ENCODE results near the gene FGF2. TPM values are rescaled to one million over a fixed set of nuclear protein-coding genes. Genes with fewer than 3 reads are reported as not detected.

The FGF2 gene
- total RNA-seq, 1 experiment from 2014 or later: 134 TPM

GRCh38 chr4:122909683-122910082 lies 83.1 kb downstream of the FGF2 start:
- H3K4me1 Mint-ChIP-seq (ENCODE audit: insufficient read depth, unreplicated experiment): peaks cover 10% of the 10 kb centered on the region

GRCh38 chr4:122911588-122911987 lies 85.0 kb downstream of the FGF2 start:
- H3K36me3 Mint-ChIP-seq (ENCODE audit: insufficient read depth, unreplicated experiment): peaks cover 18% of the 10 kb centered on the region
- TSS peak; percentile 18 for BruUV-seq (replicated peaks)
- no peaks in the 10 kb centered on the region for H3K9me3 Mint-ChIP-seq (ENCODE audit: unreplicated experiment)
- H3K27ac Mint-ChIP-seq (ENCODE audit: low read depth, unreplicated experiment): no peak overlapping the region
- CTCF ChIA-PET: interaction anchor here (0.7 to 6.0 kb wide), 8 partner anchors 9 to 195 kb away, joined by 3 to 134 read pairs (median 4); partner anchors contain the start of gene BBS12
- H3K4me3 Mint-ChIP-seq (ENCODE audit: unreplicated experiment): no peak overlapping the region
- intact Hi-C loops (cut with micrococcal nuclease): no loop called here
- H3K27me3 Mint-ChIP-seq (ENCODE audit: insufficient read depth, unreplicated experiment): no peaks in the 10 kb centered on the region
- peaks cover 14% of the 10 kb centered on the region for H3K4me1 Mint-ChIP-seq (ENCODE audit: insufficient read depth, unreplicated experiment)
- POLR2A ChIA-PET: interaction anchor here (0.7 to 1.6 kb wide), 6 partner anchors 9 to 160 kb away, joined by 3 to 7 read pairs (median 4); partner anchors contain the start of genes FGF2 and NUDT6
- no peak for DNase-seq (ENCODE audit: unreplicated experiment)
- no peak for TF ChIP-seq CTCF (IDR thresholded peaks at IDR 0.05; ENCODE audit: unreplicated experiment)

More at GRCh38 chr4:122909683-122910082, 83.1 kb downstream of the FGF2 start:
- no peak for TF ChIP-seq CTCF (IDR thresholded peaks at IDR 0.05; ENCODE audit: unreplicated experiment)
- intact Hi-C loops (cut with micrococcal nuclease): no loop called here
- no TSS peak for BruUV-seq (replicated peaks)
- Mint-ChIP-seq H3K9me3 (ENCODE audit: unreplicated experiment) (no peaks in the 10 kb centered on the region), H3K27me3 (ENCODE audit: insufficient read depth, unreplicated experiment) (no peaks in the 10 kb centered on the region), H3K36me3 (ENCODE audit: insufficient read depth, unreplicated experiment) (peaks cover 22% of the 10 kb centered on the region), H3K27ac (ENCODE audit: low read depth, unreplicated experiment) (no peak overlapping the region), H3K4me3 (ENCODE audit: unreplicated experiment) (no peak overlapping the region)
- CTCF ChIA-PET: interaction anchor here (0.8 to 0.9 kb wide), 2 partner anchors 152 to 178 kb away, joined by 3 read pairs; no protein-coding TSS in a partner anchor
- POLR2A ChIA-PET: no interaction called here
- no peak for DNase-seq (ENCODE audit: unreplicated experiment)

- no peak overlapping the region for H3K27ac Mint-ChIP-seq (ENCODE audit: low read depth, unreplicated experiment)
- no peak overlapping the region for H3K4me3 Mint-ChIP-seq (ENCODE audit: unreplicated experiment)
- H3K9me3 Mint-ChIP-seq (ENCODE audit: unreplicated experiment): no peaks in the 10 kb centered on the region
- ChIA-PET CTCF (interaction anchor here (0.6 to 6.0 kb wide), 28 partner anchors 8 to 317 kb away, joined by 3 to 134 read pairs (median 5); partner anchors contain the start of gene BBS12), POLR2A (interaction anchor here (1.0 to 2.9 kb wide), 7 partner anchors 12 to 181 kb away, joined by 3 to 28 read pairs (median 5); partner anchors contain the start of gene BBS12)
- intact Hi-C loops (cut with micrococcal nuclease): no loop called here
- H3K36me3 Mint-ChIP-seq (ENCODE audit: insufficient read depth, unreplicated experiment): peaks cover 12% of the 10 kb centered on the region
- DNase-seq (ENCODE audit: unreplicated experiment): no peak
- peaks cover 14% of the 10 kb centered on the region for H3K4me1 Mint-ChIP-seq (ENCODE audit: insufficient read depth, unreplicated experiment)
- BruUV-seq (replicated peaks): no TSS peak
- no peak for TF ChIP-seq CTCF (IDR thresholded peaks at IDR 0.05; ENCODE audit: unreplicated experiment)
- H3K27me3 Mint-ChIP-seq (ENCODE audit: insufficient read depth, unreplicated experiment): no peaks in the 10 kb centered on the region
Measured at GRCh38 chr4:122912810-122913575, 86.4 kb downstream of the FGF2 start.

- no peaks in the 10 kb centered on the region for H3K27me3 Mint-ChIP-seq (ENCODE audit: insufficient read depth, unreplicated experiment)
- intact Hi-C loops (cut with micrococcal nuclease): loop anchor here (1.0 kb wide), 3 partner anchors 86 to 182 kb away; partner anchors contain the start of gene BBS12
- H3K4me3 Mint-ChIP-seq (ENCODE audit: unreplicated experiment): no peak overlapping the region
- BruUV-seq (replicated peaks): no TSS peak
- peaks cover 14% of the 10 kb centered on the region for H3K4me1 Mint-ChIP-seq (ENCODE audit: insufficient read depth, unreplicated experiment)
- peaks cover 9% of the 10 kb centered on the region for H3K36me3 Mint-ChIP-seq (ENCODE audit: insufficient read depth, unreplicated experiment)
- no peaks in the 10 kb centered on the region for H3K9me3 Mint-ChIP-seq (ENCODE audit: unreplicated experiment)
- ChIA-PET CTCF (interaction anchor here (0.6 to 6.0 kb wide), 59 partner anchors 10 to 1080 kb away, joined by 3 to 134 read pairs (median 5); partner anchors contain the start of gene BBS12), POLR2A (interaction anchor here (0.6 to 2.9 kb wide), 19 partner anchors 8 to 313 kb away, joined by 3 to 28 read pairs (median 4); partner anchors contain the start of genes BBS12 and NUDT6)
- TF ChIP-seq CTCF (IDR thresholded peaks at IDR 0.05; ENCODE audit: unreplicated experiment): peak; percentile 46
- no peak overlapping the region for H3K27ac Mint-ChIP-seq (ENCODE audit: low read depth, unreplicated experiment)
- peak; percentile 43 for DNase-seq (ENCODE audit: unreplicated experiment)
Measured at GRCh38 chr4:122914292-122914904, 87.8 kb downstream of the FGF2 start.

All from MCF 10A (cell line).